ES-I3 (cell line): ENCODE measurements around the gene PTPN2.
"Not testable (repeated sequence)": the region's sequence is repeated elsewhere in the genome, so short reads cannot be mapped to it uniquely, and the experiment has no call there.

Source experiments
- H3K36me3 ChIP-seq: 2 replicates; pipeline ENCODE4 v1.6.1; 2013; ENCODE audit warnings: mild to moderate bottlenecking, low read length, control low read depth, moderate library complexity; ENCODE audit not compliant: insufficient read depth
- H3K4me1 ChIP-seq: 2 replicates; pipeline ENCODE4 v1.6.1; 2013; ENCODE audit warnings: mild to moderate bottlenecking, control low read depth, low read length; ENCODE audit not compliant: insufficient read depth
- H3K9ac ChIP-seq: 2 replicates; pipeline ENCODE4 v1.6.1; 2013; ENCODE audit warnings: low read depth, mild to moderate bottlenecking, low read length, moderate library complexity
- H3K9me3 ChIP-seq: 2 replicates; pipeline ENCODE4 v1.6.1; 2013; ENCODE audit warnings: mild to moderate bottlenecking, low read length, moderate library complexity; ENCODE audit not compliant: control insufficient read depth, insufficient read depth

PTPN2 gene

GRCh38 chr18:12803069-12803936, 80.7 kb downstream of the PTPN2 start:
- Histone ChIP-seq H3K36me3 (no peaks in the 10 kb centered on the region), H3K9me3 (no peaks in the 10 kb centered on the region), H3K4me1 (no peaks in the 10 kb centered on the region), H3K9ac (no peak overlapping the region)

GRCh38 chr18:12802538-12802937, 81.5 kb downstream of the PTPN2 start:
- Histone ChIP-seq H3K9ac (no peak overlapping the region), H3K9me3 (no peaks in the 10 kb centered on the region), H3K36me3 (no peaks in the 10 kb centered on the region; the same call in 1 of the 2 replicates), H3K4me1 (no peaks in the 10 kb centered on the region)

GRCh38 chr18:12796448-12796847, 87.6 kb downstream of the PTPN2 start:
- H3K9me3 ChIP-seq, result no peaks in the 10 kb centered on the region
- no peak overlapping the region for H3K9ac ChIP-seq
- no peaks in the 10 kb centered on the region; the same call in 1 of the 2 replicates for H3K36me3 ChIP-seq
- no peaks in the 10 kb centered on the region for H3K4me1 ChIP-seq

GRCh38 chr18:12791610-12792009, 92.4 kb downstream of the PTPN2 start:
- Histone ChIP-seq H3K36me3 (no peaks in the 10 kb centered on the region), H3K4me1 (no peaks in the 10 kb centered on the region), H3K9ac (no peak overlapping the region), H3K9me3 (no peaks in the 10 kb centered on the region)

- H3K4me1 ChIP-seq, result no peaks in the 10 kb centered on the region
- no peaks in the 10 kb centered on the region for H3K9me3 ChIP-seq
- no peaks in the 10 kb centered on the region for H3K36me3 ChIP-seq
- H3K9ac ChIP-seq, result no peak overlapping the region
Measured at GRCh38 chr18:12786669-12787068, 97.4 kb downstream of the PTPN2 start.

- H3K9ac ChIP-seq, result no peak overlapping the region
- H3K9me3 ChIP-seq, result no peaks in the 10 kb centered on the region
- no peaks in the 10 kb centered on the region for H3K36me3 ChIP-seq
- no peaks in the 10 kb centered on the region for H3K4me1 ChIP-seq
Measured at GRCh38 chr18:12783524-12783923, 100.5 kb downstream of the PTPN2 start.

- Histone ChIP-seq H3K9me3 (no peaks in the 10 kb centered on the region), H3K36me3 (no peaks in the 10 kb centered on the region), H3K4me1 (no peaks in the 10 kb centered on the region), H3K9ac (no peak overlapping the region)
Measured at GRCh38 chr18:12782521-12782920, 101.5 kb downstream of the PTPN2 start.

GRCh38 chr18:12779456-12779855, 104.6 kb downstream of the PTPN2 start:
- H3K4me1 ChIP-seq, result no peaks in the 10 kb centered on the region
- no peak overlapping the region for H3K9ac ChIP-seq
- H3K36me3 ChIP-seq, result no peaks in the 10 kb centered on the region
- H3K9me3 ChIP-seq, result no peaks in the 10 kb centered on the region

GRCh38 chr18:12779043-12779442, 105.0 kb downstream of the PTPN2 start:
- Histone ChIP-seq H3K9me3 (no peaks in the 10 kb centered on the region), H3K36me3 (no peaks in the 10 kb centered on the region), H3K9ac (no peak overlapping the region), H3K4me1 (no peaks in the 10 kb centered on the region)

GRCh38 chr18:12777500-12777944, 106.5 kb downstream of the PTPN2 start:
- no peaks in the 10 kb centered on the region for H3K9me3 ChIP-seq
- H3K36me3 ChIP-seq, result no peaks in the 10 kb centered on the region
- peak overlapping the region; percentile 57; the same call in 1 of the 2 replicates for H3K9ac ChIP-seq
- no peaks in the 10 kb centered on the region for H3K4me1 ChIP-seq

GRCh38 chr18:12776821-12777471, 107.1 kb downstream of the PTPN2 start:
- Histone ChIP-seq H3K4me1 (no peaks in the 10 kb centered on the region), H3K9ac (peak overlapping the region; percentile 57; the same call in 1 of the 2 replicates), H3K36me3 (no peaks in the 10 kb centered on the region), H3K9me3 (no peaks in the 10 kb centered on the region)

GRCh38 chr18:12776415-12776814, 107.6 kb downstream of the PTPN2 start:
- H3K4me1 ChIP-seq, H3K36me3 ChIP-seq, H3K9me3 ChIP-seq: not testable (repeated sequence)
- H3K9ac ChIP-seq, result peak overlapping the region; percentile 57; the same call in 1 of the 2 replicates

- no peaks in the 10 kb centered on the region for H3K4me1 ChIP-seq
- H3K9ac ChIP-seq, result no peak overlapping the region
- H3K9me3 ChIP-seq, result no peaks in the 10 kb centered on the region
- H3K36me3 ChIP-seq, result no peaks in the 10 kb centered on the region
Measured at GRCh38 chr18:12774982-12775381, 109.1 kb downstream of the PTPN2 start.

GRCh38 chr18:12773369-12773768, 110.7 kb downstream of the PTPN2 start:
- Histone ChIP-seq H3K9ac (no peak overlapping the region), H3K36me3 (no peaks in the 10 kb centered on the region), H3K4me1 (no peaks in the 10 kb centered on the region), H3K9me3 (no peaks in the 10 kb centered on the region)

- H3K4me1 ChIP-seq, result peaks cover 3% of the 10 kb centered on the region; the same call in 1 of the 2 replicates
- no peaks in the 10 kb centered on the region for H3K9me3 ChIP-seq
- no peak overlapping the region for H3K9ac ChIP-seq
- no peaks in the 10 kb centered on the region for H3K36me3 ChIP-seq
Measured at GRCh38 chr18:12772111-12772510, 111.9 kb downstream of the PTPN2 start.
